Measurements from ENCODE around the gene BUD13.

DNA sequence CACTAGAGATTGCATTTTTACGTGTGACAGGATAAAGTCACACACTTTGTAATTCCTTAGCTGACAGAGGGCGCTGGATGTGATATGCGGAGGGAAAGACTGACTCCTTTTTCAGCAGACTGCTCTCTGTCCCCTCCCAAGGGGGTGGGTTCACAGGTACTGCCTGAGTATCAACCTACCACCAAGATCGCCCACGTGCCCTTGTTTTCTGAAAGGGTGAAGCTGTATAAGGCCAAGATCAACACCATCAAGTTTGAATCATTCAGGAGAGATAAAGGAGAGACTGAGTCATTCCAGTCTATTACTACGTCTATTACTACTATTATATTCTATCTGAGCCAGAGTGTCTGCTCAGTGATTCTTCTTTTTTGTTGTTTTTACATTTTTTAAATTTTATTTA lies 30.7 kb downstream of the BUD13 start:
- TF ChIP-seq, protein P1, sequence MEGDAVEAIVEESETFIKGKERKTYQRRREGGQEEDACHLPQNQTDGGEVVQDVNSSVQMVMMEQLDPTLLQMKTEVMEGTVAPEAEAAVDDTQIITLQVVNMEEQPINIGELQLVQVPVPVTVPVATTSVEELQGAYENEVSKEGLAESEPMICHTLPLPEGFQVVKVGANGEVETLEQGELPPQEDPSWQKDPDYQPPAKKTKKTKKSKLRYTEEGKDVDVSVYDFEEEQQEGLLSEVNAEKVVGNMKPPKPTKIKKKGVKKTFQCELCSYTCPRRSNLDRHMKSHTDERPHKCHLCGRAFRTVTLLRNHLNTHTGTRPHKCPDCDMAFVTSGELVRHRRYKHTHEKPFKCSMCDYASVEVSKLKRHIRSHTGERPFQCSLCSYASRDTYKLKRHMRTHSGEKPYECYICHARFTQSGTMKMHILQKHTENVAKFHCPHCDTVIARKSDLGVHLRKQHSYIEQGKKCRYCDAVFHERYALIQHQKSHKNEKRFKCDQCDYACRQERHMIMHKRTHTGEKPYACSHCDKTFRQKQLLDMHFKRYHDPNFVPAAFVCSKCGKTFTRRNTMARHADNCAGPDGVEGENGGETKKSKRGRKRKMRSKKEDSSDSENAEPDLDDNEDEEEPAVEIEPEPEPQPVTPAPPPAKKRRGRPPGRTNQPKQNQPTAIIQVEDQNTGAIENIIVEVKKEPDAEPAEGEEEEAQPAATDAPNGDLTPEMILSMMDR (IDR thresholded peaks at IDR 0.05; ENCODE audit: low read length): no peak
- no peak for TF ChIP-seq EZH2 (IDR thresholded peaks at IDR 0.05; ENCODE audit: borderline replicate concordance, low read length)

All from OCI-LY1 (cell line).